Subcutaneous abdominal adipose tissue (tissue), 5 donors: ENCODE measurements around the gene AAK1.
"Not testable (repeated sequence)": the region's sequence is repeated elsewhere in the genome, so short reads cannot be mapped to it uniquely, and the experiment has no call there.

Source experiments
- H3K27ac ChIP-seq: one replicate; pipeline ENCODE4 v1.7.0; 2013; ENCODE audit warnings: low read depth, mild to moderate bottlenecking, inconsistent platforms, low read length, moderate library complexity
- H3K27me3 ChIP-seq, 5 donors: one replicate each; pipeline ENCODE4 v1.7.0; 2013; ENCODE audit warnings: low read length in 5 of 5, inconsistent platforms in 1 of 5; ENCODE audit not compliant: control insufficient read depth in 5 of 5, insufficient read depth in 4 of 5
- H3K36me3 ChIP-seq, 5 donors: one replicate each; pipeline ENCODE4 v1.7.0; 2013; ENCODE audit warnings: low read length in 5 of 5; ENCODE audit not compliant: control insufficient read depth in 5 of 5, insufficient read depth in 5 of 5
- H3K4me1 ChIP-seq, 5 donors: one replicate each; pipeline ENCODE4 v1.7.0; 2013; ENCODE audit warnings: low read length in 5 of 5, mild to moderate bottlenecking in 3 of 5, moderate library complexity in 1 of 5; ENCODE audit not compliant: control insufficient read depth in 5 of 5, insufficient read depth in 5 of 5
- H3K4me3 ChIP-seq, 5 donors: one replicate each; pipeline ENCODE4 v1.7.0; 2013; ENCODE audit warnings: low read length in 5 of 5, low read depth in 1 of 5
- H3K9ac ChIP-seq, 5 donors: one replicate each; pipeline ENCODE4 v1.7.0; 2013; ENCODE audit warnings: low read length in 5 of 5, mild to moderate bottlenecking in 4 of 5, moderate library complexity in 3 of 5
- H3K9me3 ChIP-seq, 5 donors: one replicate each; pipeline ENCODE4 v1.7.0; 2013; ENCODE audit warnings: low read length in 5 of 5; ENCODE audit not compliant: control insufficient read depth in 5 of 5
- donor health status: healthy.
- donor health status: healthy.
- donor health status: healthy.
- donor health status: healthy.
- donor health status: healthy.

AAK1 gene

DNA sequence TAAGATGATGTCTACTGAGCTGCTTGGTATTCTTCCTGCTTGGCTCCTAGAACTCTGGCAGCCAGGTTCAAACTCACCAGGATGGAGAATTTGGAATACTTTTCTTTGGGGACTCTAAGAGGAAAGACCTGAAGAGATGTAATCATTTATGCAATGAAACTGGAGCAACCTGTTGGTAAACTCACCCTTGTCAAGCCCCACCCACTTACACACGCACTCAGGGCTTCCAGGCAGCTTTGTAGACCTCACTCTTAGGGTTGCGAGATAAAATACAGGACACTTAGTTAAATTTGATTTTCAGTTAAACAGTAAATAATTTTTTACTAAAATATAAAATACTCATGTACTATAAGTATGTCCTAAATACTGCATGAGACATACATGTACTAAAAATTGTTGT is 19.0 kb upstream of the AAK1 start:
- not testable (repeated sequence) for H3K27me3 ChIP-seq, H3K4me3 ChIP-seq, H3K4me1 ChIP-seq, H3K27ac ChIP-seq, H3K36me3 ChIP-seq, H3K9me3 ChIP-seq, H3K9ac ChIP-seq

DNA sequence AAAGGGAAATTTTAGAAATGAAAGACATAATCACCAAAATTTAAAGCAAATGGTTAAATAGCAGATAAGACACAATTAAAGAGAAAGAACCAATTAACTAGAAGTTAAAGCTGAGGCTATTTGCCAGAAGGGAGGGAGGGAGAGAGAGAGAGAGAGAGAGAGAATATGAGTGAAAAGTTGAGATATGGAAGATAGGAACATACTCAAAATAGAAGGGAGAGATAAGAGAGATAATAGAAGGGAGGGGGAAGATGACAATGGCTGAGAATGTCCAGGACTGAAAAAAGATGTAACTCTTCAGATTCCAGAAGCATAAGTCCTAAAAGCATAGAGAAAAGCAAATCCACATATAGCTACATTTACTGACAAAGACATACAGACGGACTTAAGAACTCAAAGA is 17.1 kb upstream of the AAK1 start:
- H3K4me1 ChIP-seq = no peaks in the 10 kb centered on the region
- no peaks in the 10 kb centered on the region for H3K36me3 ChIP-seq
- no peak overlapping the region for H3K27ac ChIP-seq
- no peak overlapping the region for H3K9ac ChIP-seq
- no peak overlapping the region for H3K4me3 ChIP-seq
- no peaks in the 10 kb centered on the region for H3K27me3 ChIP-seq
- H3K9me3 ChIP-seq = peaks cover 0 to 3% (median 0%) of the 10 kb centered on the region in 5 donors

DNA sequence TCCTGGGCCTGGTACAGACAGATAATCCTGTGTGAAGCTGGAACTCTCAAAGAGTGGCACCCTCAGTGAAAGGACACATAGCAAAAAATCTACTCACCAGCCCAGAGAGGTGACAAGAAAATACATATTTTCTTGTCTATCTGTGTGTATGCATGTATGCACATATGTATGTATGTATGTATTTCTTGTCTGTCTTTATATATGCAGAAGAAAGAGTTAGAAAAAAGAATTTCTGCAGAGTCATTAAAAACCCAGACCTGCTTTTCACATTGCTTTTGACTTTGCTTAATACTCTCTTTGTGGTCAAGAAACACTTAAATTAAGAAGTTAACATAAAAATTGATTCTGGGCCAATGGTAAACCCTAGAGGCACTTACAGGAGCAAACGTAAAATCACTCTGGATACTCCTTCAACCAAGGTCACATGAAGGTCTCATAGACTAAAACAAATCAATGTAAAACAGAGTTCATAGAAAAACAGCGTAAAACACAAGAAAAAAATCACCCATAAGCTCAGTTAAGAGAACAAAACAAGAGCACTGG is 16.5 kb upstream of the AAK1 start:
- Histone ChIP-seq H3K9me3 (peaks cover 0 to 3% (median 0%) of the 10 kb centered on the region in 5 donors), H3K27me3 (no peaks in the 10 kb centered on the region), H3K9ac (no peak overlapping the region), H3K36me3 (no peaks in the 10 kb centered on the region), H3K4me1 (no peaks in the 10 kb centered on the region), H3K4me3 (no peak overlapping the region), H3K27ac (no peak overlapping the region)

DNA sequence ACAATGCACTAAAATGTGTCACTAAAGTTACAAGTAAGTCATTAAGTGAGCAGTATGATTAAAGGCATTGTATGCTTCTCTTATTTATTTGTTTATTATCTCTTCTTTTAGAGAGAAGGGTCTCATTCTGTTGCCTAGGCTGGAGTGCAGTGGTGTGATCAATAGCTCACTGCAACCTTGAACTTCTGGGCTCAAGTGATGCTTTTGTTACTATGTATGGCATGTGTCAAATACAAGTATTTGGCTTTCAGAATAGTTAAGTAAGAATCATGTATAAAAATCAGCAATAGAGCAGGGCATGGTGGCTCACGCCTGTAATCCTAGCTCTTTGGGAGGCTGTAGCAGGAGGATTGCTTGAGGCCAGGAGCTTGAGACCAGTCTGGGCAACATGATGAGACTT is 15.8 kb upstream of the AAK1 start:
- Histone ChIP-seq H3K27me3 (no peaks in the 10 kb centered on the region), H3K9ac (no peak overlapping the region), H3K36me3 (no peaks in the 10 kb centered on the region), H3K4me3 (no peak overlapping the region), H3K9me3 (peaks cover 0 to 3% (median 0%) of the 10 kb centered on the region in 5 donors), H3K4me1 (no peaks in the 10 kb centered on the region), H3K27ac (no peak overlapping the region)

DNA sequence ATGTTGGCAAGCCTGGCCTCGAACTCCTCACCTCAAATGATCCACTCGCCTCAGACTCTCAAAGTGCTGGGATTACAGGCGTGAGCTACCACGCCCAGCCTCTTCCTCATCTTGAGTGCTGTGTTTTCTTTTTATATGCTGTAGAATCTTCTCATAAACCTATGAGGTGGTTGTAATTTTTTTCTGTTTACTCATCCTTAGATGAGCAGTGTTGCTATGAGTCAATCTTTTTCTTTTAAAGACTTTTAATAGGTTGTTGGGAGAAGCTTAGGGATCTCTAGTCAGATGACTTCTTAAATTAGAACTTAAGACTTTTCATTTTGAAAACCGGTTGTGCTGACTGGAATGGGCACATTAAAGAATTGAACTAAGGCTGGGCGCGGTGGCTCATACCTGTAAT is 8.7 kb upstream of the AAK1 start:
- H3K9me3 ChIP-seq = no peaks in the 10 kb centered on the region
- no peak overlapping the region for H3K27ac ChIP-seq
- no peaks in the 10 kb centered on the region for H3K27me3 ChIP-seq
- no peak overlapping the region for H3K4me3 ChIP-seq
- H3K4me1 ChIP-seq = no peaks in the 10 kb centered on the region
- H3K36me3 ChIP-seq = peaks cover 0 to 7% (median 0%) of the 10 kb centered on the region in 5 donors
- no peak overlapping the region for H3K9ac ChIP-seq

DNA sequence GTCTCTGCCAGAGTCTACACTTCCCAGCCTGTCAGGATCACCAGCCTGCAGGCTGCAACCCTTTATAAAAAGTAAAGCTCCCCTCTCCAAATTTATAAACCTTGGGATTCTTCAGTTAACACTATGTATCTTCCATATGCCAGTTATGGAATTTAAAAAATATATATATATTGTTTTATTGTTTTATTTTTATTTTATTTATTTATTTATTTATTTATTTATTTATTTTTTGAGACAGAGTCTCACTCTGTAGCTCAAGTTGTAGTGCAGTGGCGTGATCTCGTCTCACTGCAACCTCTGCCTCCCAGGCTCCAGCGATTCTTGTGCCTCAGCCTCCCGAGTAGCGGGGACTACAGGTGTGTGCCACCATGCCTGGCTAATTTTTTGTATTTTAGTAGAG is 3.7 kb upstream of the AAK1 start:
- H3K9ac ChIP-seq, H3K27ac ChIP-seq, H3K4me3 ChIP-seq, H3K27me3 ChIP-seq, H3K36me3 ChIP-seq, H3K9me3 ChIP-seq: not testable (repeated sequence)
- peaks cover 0 to 20% (median 20%) of the 10 kb centered on the region in 5 donors for H3K4me1 ChIP-seq

DNA sequence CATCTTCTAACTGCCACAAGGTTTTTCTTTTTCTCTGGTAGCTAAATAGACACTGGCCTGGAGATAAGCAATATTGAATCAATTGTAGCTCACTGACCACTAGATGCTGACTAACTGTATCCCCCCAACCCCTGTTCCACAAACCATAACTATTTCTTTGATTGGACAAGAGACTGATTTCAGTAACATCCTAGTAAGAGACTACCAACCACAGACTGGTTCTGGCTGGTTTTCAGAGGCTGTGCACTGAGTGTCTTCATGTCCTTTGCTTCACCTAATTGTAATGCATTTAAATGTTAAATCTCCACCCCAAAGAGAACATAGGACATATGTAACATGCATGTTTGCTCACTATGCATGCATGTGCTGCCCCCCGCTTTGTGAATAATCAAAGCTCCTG is 3.2 kb upstream of the AAK1 start:
- no peak overlapping the region for H3K9ac ChIP-seq
- no peak overlapping the region for H3K27ac ChIP-seq
- peaks cover 0 to 25% (median 24%) of the 10 kb centered on the region in 5 donors for H3K4me1 ChIP-seq

DNA sequence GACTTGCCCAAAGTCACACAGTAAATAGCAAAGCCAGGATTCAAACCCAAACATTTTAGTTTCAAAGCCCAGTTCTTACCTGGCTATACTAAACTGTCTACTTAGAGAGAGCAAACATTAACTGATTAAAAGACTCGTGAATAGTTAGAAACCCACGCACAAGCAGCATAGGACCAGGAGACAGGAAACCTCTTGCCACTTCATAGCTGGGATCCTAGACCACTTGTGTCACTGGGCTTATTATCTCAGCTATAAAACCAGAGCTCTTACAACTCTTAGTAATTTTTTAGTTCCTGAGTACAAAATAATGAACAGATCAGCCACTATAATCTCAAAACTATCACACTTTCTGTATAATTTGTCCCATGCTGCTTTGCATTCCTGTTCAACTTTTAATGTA is 2.4 kb upstream of the AAK1 start:
- Histone ChIP-seq H3K27me3 (no peaks in the 10 kb centered on the region), H3K36me3 (no peaks in the 10 kb centered on the region), H3K4me1 (peaks cover 0 to 33% (median 32%) of the 10 kb centered on the region in 5 donors), H3K9me3 (no peaks in the 10 kb centered on the region), H3K27ac (no peak overlapping the region), H3K9ac (no peak overlapping the region), H3K4me3 (no peak overlapping the region)

More for the DNA sequence above, 3.2 kb upstream of the AAK1 start:
- Histone ChIP-seq H3K36me3 (no peaks in the 10 kb centered on the region), H3K4me3 (no peak overlapping the region), H3K27me3 (no peaks in the 10 kb centered on the region), H3K9me3 (no peaks in the 10 kb centered on the region)

DNA sequence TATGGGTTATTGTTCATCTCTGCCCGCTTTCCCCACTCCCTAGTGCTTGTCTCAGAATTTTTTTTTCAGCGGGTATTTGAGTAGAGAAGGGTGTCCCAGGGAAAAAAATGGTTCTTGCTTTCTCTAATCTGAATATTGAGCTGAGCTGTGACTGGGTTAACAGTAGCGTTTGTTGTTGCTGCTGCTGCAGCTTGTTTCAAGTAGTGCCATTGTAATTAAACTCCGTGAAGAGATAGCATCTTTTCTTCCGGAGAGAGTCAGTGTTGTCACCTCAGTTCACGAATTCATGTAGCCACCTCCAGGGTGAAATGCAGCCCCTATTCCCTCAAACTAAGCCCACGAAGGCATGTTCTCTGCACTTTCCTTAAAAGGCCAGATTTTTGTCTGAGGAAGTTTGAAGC is 1.5 kb upstream of the AAK1 start:
- no peaks in the 10 kb centered on the region for H3K27me3 ChIP-seq
- H3K36me3 ChIP-seq = no peaks in the 10 kb centered on the region
- peak overlapping the region; percentile 89 to 99 (median 97) for H3K4me3 ChIP-seq
- H3K9me3 ChIP-seq = no peaks in the 10 kb centered on the region
- peaks cover 0 to 42% (median 40%) of the 10 kb centered on the region in 5 donors for H3K4me1 ChIP-seq
- peak overlapping the region; percentile 90 for H3K27ac ChIP-seq
- peak overlapping the region in 4 of 5 donors; percentile 91 to 99 (median 95) for H3K9ac ChIP-seq

DNA sequence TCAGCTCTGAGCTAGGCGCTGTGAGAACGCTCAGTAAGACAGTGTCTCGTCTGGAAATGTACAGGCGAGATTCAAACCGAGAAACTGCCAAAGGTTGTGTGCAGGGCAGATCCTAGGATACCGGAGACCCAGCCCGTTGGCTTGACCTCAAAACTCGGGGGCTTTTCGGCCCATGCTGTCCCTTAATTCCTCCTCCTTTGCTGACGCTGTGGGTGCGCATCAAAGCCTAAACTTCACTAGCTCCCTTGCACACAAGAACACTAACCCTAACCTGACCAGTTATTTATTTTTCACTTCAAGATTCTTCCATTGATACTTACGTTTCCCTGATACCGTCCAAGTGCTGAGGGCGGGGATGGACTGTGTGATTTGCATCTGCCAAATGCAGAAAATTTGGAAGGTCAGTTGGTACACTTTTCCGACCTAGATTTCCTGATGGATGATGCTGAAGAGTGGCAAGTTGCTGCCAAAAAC is 1.0 kb upstream of the AAK1 start:
- Histone ChIP-seq H3K4me1 (peaks cover 0 to 47% (median 44%) of the 10 kb centered on the region in 5 donors), H3K27ac (peak overlapping the region; percentile 90), H3K27me3 (no peaks in the 10 kb centered on the region), H3K4me3 (peak overlapping the region; percentile 89 to 99 (median 97)), H3K36me3 (peaks cover 0 to 3% (median 0%) of the 10 kb centered on the region in 5 donors), H3K9ac (peak overlapping the region; percentile 90 to 99 (median 94)), H3K9me3 (no peaks in the 10 kb centered on the region)
